ENCODE data around the gene CHSY1.

GRCh38 chr15:101168463-101168824 is 83.4 kb downstream of the CHSY1 start:
- no peak for TF ChIP-seq CTCF (conservative IDR thresholded peaks at IDR 0.05; ENCODE audit: low read length)
- no peak for TF ChIP-seq EZH2phosphoT487 (IDR thresholded peaks at IDR 0.05; ENCODE audit: borderline replicate concordance, low read depth, low read length)
